ENCODE results near the gene EHHADH. TPM values are rescaled to one million over a fixed set of nuclear protein-coding genes. Genes with fewer than 3 reads are reported as not detected.
"Not testable (repeated sequence)": the region's sequence is repeated elsewhere in the genome, so short reads cannot be mapped to it uniquely, and the experiment has no call there.

The EHHADH gene
- total RNA-seq, 4 donors from 2014 or later, result 7.4 to 23.7 (median 15.6) TPM

- no peak for DNase-seq
- Histone ChIP-seq H3K9me3 (no peaks in the 10 kb centered on the region), H3K36me3 (no peaks in the 10 kb centered on the region), H3K27ac (no peak overlapping the region), H3K4me3 (replicated peaks in 1 of 3) (no peak overlapping the region), H3K4me1 (no peaks in the 10 kb centered on the region), H3K27me3 (no peaks in the 10 kb centered on the region)
- TF ChIP-seq POLR2A (IDR thresholded peaks at IDR 0.05) (no peak), CTCF (IDR thresholded peaks at IDR 0.05) (no peak)
- intact Hi-C loops (cut with DNase I), result no loop called here
- WGBS, 2 donors, result 97 to 99% methylated on average over 4 of the region's 4 CpGs
Observed at GRCh38 chr3:185254799-185255198, 950 bp upstream of the EHHADH start.

GRCh38 chr3:185253133-185253532 is 716 bp downstream of the EHHADH start:
- H3K4me1 ChIP-seq; H3K4me3 ChIP-seq (replicated peaks in 1 of 3); intact Hi-C loops (cut with DNase I); H3K27ac ChIP-seq; H3K27me3 ChIP-seq; H3K9me3 ChIP-seq; DNase-seq; H3K36me3 ChIP-seq: not testable (repeated sequence)
- 77 to 81% methylated on average over 4 of the region's 4 CpGs for WGBS, 2 donors

GRCh38 chr3:185251272-185251671 is 2.6 kb downstream of the EHHADH start:
- intact Hi-C loops (cut with DNase I), result no loop called here
- H3K27me3 ChIP-seq, result no peaks in the 10 kb centered on the region
- WGBS, 2 donors, result 93 to 95% methylated on average over 5 of the region's 5 CpGs
- TF ChIP-seq CTCF (IDR thresholded peaks at IDR 0.05), result no peak
- TF ChIP-seq POLR2A (IDR thresholded peaks at IDR 0.05), result no peak
- no peak for DNase-seq
- H3K9me3 ChIP-seq, result no peaks in the 10 kb centered on the region
- no peaks in the 10 kb centered on the region for H3K36me3 ChIP-seq
- no peaks in the 10 kb centered on the region for H3K4me1 ChIP-seq
- H3K27ac ChIP-seq, result no peak overlapping the region
- no peak overlapping the region for H3K4me3 ChIP-seq (replicated peaks in 1 of 3)

GRCh38 chr3:185250653-185251052 is 3.2 kb downstream of the EHHADH start:
- H3K27me3 ChIP-seq, result no peaks in the 10 kb centered on the region
- H3K9me3 ChIP-seq, result no peaks in the 10 kb centered on the region
- H3K4me1 ChIP-seq, result no peaks in the 10 kb centered on the region
- TF ChIP-seq CTCF (IDR thresholded peaks at IDR 0.05) (no peak), POLR2A (IDR thresholded peaks at IDR 0.05) (no peak)
- 0% methylated on average over 1 of the region's 1 CpG for WGBS, 2 donors
- intact Hi-C loops (cut with DNase I), result no loop called here
- DNase-seq, result no peak
- H3K27ac ChIP-seq, result no peak overlapping the region
- H3K36me3 ChIP-seq, result no peaks in the 10 kb centered on the region
- H3K4me3 ChIP-seq (replicated peaks in 1 of 3), result no peak overlapping the region

- intact Hi-C loops (cut with DNase I), result no loop called here
- Histone ChIP-seq H3K36me3 (no peaks in the 10 kb centered on the region), H3K27ac (no peak overlapping the region), H3K4me3 (replicated peaks in 1 of 3) (no peak overlapping the region), H3K9me3 (no peaks in the 10 kb centered on the region), H3K27me3 (no peaks in the 10 kb centered on the region), H3K4me1 (no peaks in the 10 kb centered on the region)
- no peak for DNase-seq
- no peak for TF ChIP-seq CTCF (IDR thresholded peaks at IDR 0.05)
- TF ChIP-seq POLR2A (IDR thresholded peaks at IDR 0.05), result no peak
Observed at GRCh38 chr3:185250247-185250646, 3.6 kb downstream of the EHHADH start.

- no peak for TF ChIP-seq POLR2A (IDR thresholded peaks at IDR 0.05)
- no peak for TF ChIP-seq CTCF (IDR thresholded peaks at IDR 0.05)
- Histone ChIP-seq H3K4me3 (replicated peaks in 1 of 3) (no peak overlapping the region), H3K36me3 (no peaks in the 10 kb centered on the region), H3K4me1 (no peaks in the 10 kb centered on the region), H3K27ac (no peak overlapping the region), H3K27me3 (no peaks in the 10 kb centered on the region), H3K9me3 (no peaks in the 10 kb centered on the region)
- WGBS, 2 donors, result 88 to 94% methylated on average over 3 of the region's 3 CpGs
- intact Hi-C loops (cut with DNase I), result no loop called here
- no peak for DNase-seq
Observed at GRCh38 chr3:185242642-185243041, 11.2 kb downstream of the EHHADH start.

All from thyroid gland (tissue), 4 donors.